Transverse colon (tissue), 4 donors: Measurements from ENCODE around the gene FIP1L1. TPM values are rescaled to one million over a fixed set of nuclear protein-coding genes. Genes with fewer than 3 reads are reported as not detected.
A peak's percentile ranks its signal among the peaks of the same experiment; 100 is the strongest.

ENCODE experiments used
- DNase-seq: peaks from one replicate; pipeline ENCODE4 v3.0.0-alpha.2; 2019
- H3K27ac ChIP-seq, 4 donors: fragments of 200-600 bp; sonication (generic); 2 replicates each; pipeline ENCODE4 v1.5.1; 2016 to 2018; ENCODE audit warnings: inconsistent platforms in 4 of 4
- H3K27me3 ChIP-seq: fragments of 200-600 bp; sonication (generic); 2 replicates; pipeline ENCODE4 v1.5.1; 2017; ENCODE audit warnings: inconsistent platforms
- H3K36me3 ChIP-seq, 4 donors: fragments of 200-600 bp; sonication (generic); 2 replicates each; pipeline ENCODE4 v1.5.1; 2017 to 2019; ENCODE audit warnings: inconsistent platforms in 4 of 4
- H3K4me1 ChIP-seq, 4 donors: fragments of 200-600 bp; sonication (generic); 2 replicates each; pipeline ENCODE4 v1.5.1; 2017 to 2020; ENCODE audit warnings: inconsistent platforms in 4 of 4
- H3K4me3 ChIP-seq, 4 donors: fragments of 200-600 bp; sonication (generic); 1 replicate in 1 of 4; 2 replicates in 3 of 4; pipeline versions ENCODE4 v1.5.1 to v1.6.1; 2017 to 2019; ENCODE audit warnings: inconsistent platforms in 4 of 4
- H3K9me3 ChIP-seq, 2 donors: fragments of 200-600 bp; sonication (generic); 2 replicates each; pipeline ENCODE4 v1.5.1; 2017 to 2019; ENCODE audit warnings: inconsistent platforms in 2 of 2
- EP300 ChIP-seq: sonication (generic); formaldehyde crosslinking; IDR thresholded peaks from one replicate; pipeline ENCODE4 v1.6.1; 2017; ENCODE audit warnings: antibody characterized with exemption, low read depth
- POLR2A ChIP-seq: fragments of 450-650 bp; IDR thresholded peaks from one replicate; pipeline ENCODE4 v1.6.1; 2016; ENCODE audit warnings: antibody characterized with exemption, mild to moderate bottlenecking, moderate library complexity
- POLR2AphosphoS5 ChIP-seq, 3 donors: sonication (generic); formaldehyde crosslinking; IDR thresholded peaks; one replicate each; pipeline ENCODE4 v1.6.1; 2016; ENCODE audit warnings: antibody characterized with exemption in 3 of 3
- WGBS, 2 donors: methylation state at CpG; one replicate each; pipeline ENCODE4 v1.1.5; 2018; ENCODE audit warnings: low coverage in 1 of 2; 5-methylcytosine and 5-hydroxymethylcytosine counted together
- in situ Hi-C, 4 donors: fragments of 200-750 bp; cut with MboI; loops; one replicate each; pipeline versions ENCODE4 v1.15.0 to v1.15.1; 2017; ENCODE audit warnings: low sequenced_read_pairs in 3 of 4, low pct_ligation_motif_present in 1 of 4, low pct_unique_long_range_greater_than_20kb in 1 of 4
- intact Hi-C: fragments of 100-400 bp; cut with DNase I; formaldehyde crosslinking; loops from one replicate; pipeline ENCODE4 v1.15.1; 2023; ENCODE audit warnings: low total_unique reads
- total RNA-seq, 4 donors: library from RNA; depleted of rRNA; stranded (reverse); fragments of >200 nt; gene quantifications; one replicate each; pipeline ENCODE4 v1.1.0, GENCODE V29; 2016
- TF ChIP-seq, protein P1 (sequence below), 5 experiments: fragments of 200-600 bp in 3 of 5; fragments of 450-650 bp in 2 of 5; sonication (generic) in 3 of 5; IDR thresholded peaks; 1 replicate in 2 of 5; 2 replicates in 3 of 5; pipeline ENCODE4 v1.5.1; 2016 to 2017; ENCODE audit warnings: antibody characterized with exemption in 5 of 5, inconsistent platforms in 3 of 5, mild to moderate bottlenecking in 2 of 5, moderate library complexity in 1 of 5

The FIP1L1 gene
- total RNA-seq, 4 donors from 2014 or later: 20.6 to 97.5 (median 43.9) TPM

DNA sequence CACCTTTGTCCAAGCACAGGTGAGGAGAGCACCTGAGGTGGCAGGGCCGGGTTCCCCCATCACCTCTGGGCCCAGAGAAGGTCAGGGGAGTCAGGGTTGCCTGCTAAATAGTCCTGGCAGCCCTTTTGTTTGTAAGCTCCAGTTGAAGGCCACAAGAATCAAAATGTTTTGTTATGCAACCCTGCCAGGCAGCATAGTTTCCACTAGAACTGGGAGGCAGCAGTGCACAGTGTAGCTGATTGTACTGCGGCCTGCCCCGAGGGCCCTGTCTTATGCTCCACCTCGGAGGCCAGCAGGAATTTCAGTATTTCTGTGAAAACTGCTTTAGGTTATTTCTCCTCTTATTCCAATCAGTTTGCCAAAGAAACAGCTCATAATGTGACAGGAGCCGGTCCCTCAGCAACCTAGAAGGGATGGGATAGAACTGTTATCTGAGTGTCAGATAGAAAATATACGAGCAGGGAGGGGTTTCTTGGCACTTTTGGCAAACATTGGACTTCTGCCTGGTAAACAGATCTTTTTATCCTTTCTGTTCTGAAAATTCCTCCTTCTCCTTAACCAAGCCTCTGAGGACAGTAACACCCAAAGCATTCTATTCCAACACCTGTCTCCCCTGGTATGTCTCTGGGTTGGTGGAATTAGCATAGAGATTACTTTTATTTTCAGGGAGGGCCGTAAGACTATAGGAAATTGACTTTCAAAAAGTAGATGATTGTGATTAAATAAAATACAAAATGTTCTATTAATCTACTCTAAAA is 120.2 kb downstream of the FIP1L1 start:
- no peaks in the 10 kb centered on the region for H3K36me3 ChIP-seq
- no peak for TF ChIP-seq EP300
- TF ChIP-seq, protein P1, sequence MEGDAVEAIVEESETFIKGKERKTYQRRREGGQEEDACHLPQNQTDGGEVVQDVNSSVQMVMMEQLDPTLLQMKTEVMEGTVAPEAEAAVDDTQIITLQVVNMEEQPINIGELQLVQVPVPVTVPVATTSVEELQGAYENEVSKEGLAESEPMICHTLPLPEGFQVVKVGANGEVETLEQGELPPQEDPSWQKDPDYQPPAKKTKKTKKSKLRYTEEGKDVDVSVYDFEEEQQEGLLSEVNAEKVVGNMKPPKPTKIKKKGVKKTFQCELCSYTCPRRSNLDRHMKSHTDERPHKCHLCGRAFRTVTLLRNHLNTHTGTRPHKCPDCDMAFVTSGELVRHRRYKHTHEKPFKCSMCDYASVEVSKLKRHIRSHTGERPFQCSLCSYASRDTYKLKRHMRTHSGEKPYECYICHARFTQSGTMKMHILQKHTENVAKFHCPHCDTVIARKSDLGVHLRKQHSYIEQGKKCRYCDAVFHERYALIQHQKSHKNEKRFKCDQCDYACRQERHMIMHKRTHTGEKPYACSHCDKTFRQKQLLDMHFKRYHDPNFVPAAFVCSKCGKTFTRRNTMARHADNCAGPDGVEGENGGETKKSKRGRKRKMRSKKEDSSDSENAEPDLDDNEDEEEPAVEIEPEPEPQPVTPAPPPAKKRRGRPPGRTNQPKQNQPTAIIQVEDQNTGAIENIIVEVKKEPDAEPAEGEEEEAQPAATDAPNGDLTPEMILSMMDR (IDR thresholded peaks at IDR 0.05): no peak
- TF ChIP-seq POLR2AphosphoS5 (IDR thresholded peaks at IDR 0.05): no peak
- TF ChIP-seq POLR2A: no peak
- in situ Hi-C loops (loop anchor here in 2 of 4 donors (25.0 kb wide), 4 partner anchors 110 to 715 kb away; partner anchors contain the start of gene FIP1L1 (in 1 of the 2)), intact Hi-C loops (no loop called here)
- H3K9me3 ChIP-seq: no peaks in the 10 kb centered on the region
- H3K4me1 ChIP-seq: no peaks in the 10 kb centered on the region
- H3K27me3 ChIP-seq: no peaks in the 10 kb centered on the region
- peak overlapping the region in 2 of 4 donors; percentile 16 to 48 for H3K27ac ChIP-seq
- WGBS, 2 donors: 72% methylated on average over 4 to 7 of the region's 7 CpGs
- H3K4me3 ChIP-seq: no peak overlapping the region
- DNase-seq: no peak

- Histone ChIP-seq H3K27me3 (no peaks in the 10 kb centered on the region), H3K4me3 (no peak overlapping the region), H3K27ac (no peak overlapping the region), H3K4me1 (no peaks in the 10 kb centered on the region), H3K36me3 (no peaks in the 10 kb centered on the region), H3K9me3 (no peaks in the 10 kb centered on the region)
- TF ChIP-seq, protein P1 (IDR thresholded peaks at IDR 0.05): no peak
- no peak for TF ChIP-seq EP300
- no peak for TF ChIP-seq POLR2AphosphoS5 (IDR thresholded peaks at IDR 0.05)
- TF ChIP-seq POLR2A: no peak
- WGBS, 2 donors: 79% methylated on average over 2 of the region's 2 CpGs; no CpG with 5 or more reads in 1 of the 2 donors
- in situ Hi-C loops: loop anchor here in 2 of 4 donors (25.0 kb wide), 4 partner anchors 111 to 714 kb away; partner anchors contain the start of gene FIP1L1 (in 1 of the 2)
- intact Hi-C loops: no loop called here
- no peak for DNase-seq
Measured at GRCh38 chr4:53498706-53499105, 121.3 kb downstream of the FIP1L1 start.

DNA sequence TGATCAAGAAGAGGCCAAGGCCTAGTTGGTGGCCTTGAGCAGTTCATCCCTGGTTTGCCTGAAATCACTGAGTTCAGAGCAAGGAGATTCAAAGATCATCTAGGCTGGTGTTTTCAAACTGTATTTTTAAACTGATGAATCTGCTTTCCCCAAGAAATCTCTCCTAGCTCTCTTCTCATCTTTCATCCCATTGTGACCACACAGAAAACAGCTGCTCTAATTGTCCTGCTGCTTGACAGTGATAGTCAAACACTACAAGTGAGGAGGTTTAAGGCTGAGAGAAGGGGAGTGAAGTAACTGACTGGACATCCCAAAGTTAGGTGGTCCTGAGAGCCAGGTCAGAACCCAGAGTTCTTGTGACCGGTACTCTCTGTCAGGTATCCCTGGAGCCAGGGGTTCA is 122.3 kb downstream of the FIP1L1 start:
- intact Hi-C loops: no loop called here
- no peak overlapping the region for H3K27ac ChIP-seq
- H3K4me1 ChIP-seq: no peaks in the 10 kb centered on the region
- in situ Hi-C loops: loop anchor here in 2 of 4 donors (25.0 kb wide), 4 partner anchors 112 to 713 kb away; partner anchors contain the start of gene FIP1L1 (in 1 of the 2)
- H3K9me3 ChIP-seq: no peaks in the 10 kb centered on the region
- H3K36me3 ChIP-seq: no peaks in the 10 kb centered on the region
- TF ChIP-seq, protein P1 (IDR thresholded peaks at IDR 0.05): no peak
- TF ChIP-seq POLR2AphosphoS5 (IDR thresholded peaks at IDR 0.05) (no peak), EP300 (no peak), POLR2A (no peak)
- H3K4me3 ChIP-seq: no peak overlapping the region
- DNase-seq: no peak
- H3K27me3 ChIP-seq: no peaks in the 10 kb centered on the region
- 95 to 100% methylated on average over 1 of the region's 1 CpG for WGBS, 2 donors

DNA sequence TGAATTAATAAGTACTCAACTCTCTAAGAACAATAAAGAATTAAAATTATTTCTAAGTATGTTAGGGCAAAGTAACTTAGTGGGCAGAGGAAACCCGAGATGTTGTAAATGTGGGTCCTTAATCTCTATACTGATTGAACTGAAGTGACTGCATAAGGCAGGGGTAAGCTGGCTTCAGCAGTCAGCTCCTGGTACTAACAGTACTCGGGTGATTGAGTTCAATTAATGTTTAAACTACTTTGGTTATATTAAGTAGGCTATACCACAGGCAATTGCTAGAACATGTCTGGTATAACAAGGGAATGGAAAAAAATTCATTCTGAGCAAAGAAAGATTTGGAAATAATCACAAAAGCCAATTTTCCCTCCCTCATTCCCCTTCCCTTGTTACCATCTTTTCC is 123.1 kb downstream of the FIP1L1 start:
- no peaks in the 10 kb centered on the region for H3K36me3 ChIP-seq
- no peaks in the 10 kb centered on the region for H3K27me3 ChIP-seq
- DNase-seq: no peak
- whole genome bisulfite sequencing, 2 donors: 86 to 95% methylated on average over 2 of the region's 2 CpGs
- no peak overlapping the region for H3K4me3 ChIP-seq
- in situ Hi-C loops (no loop called here), intact Hi-C loops (no loop called here)
- TF ChIP-seq POLR2A (no peak), POLR2AphosphoS5 (IDR thresholded peaks at IDR 0.05) (no peak), EP300 (no peak)
- TF ChIP-seq, protein P1 (IDR thresholded peaks at IDR 0.05): no peak
- no peak overlapping the region for H3K27ac ChIP-seq
- H3K9me3 ChIP-seq: no peaks in the 10 kb centered on the region
- H3K4me1 ChIP-seq: no peaks in the 10 kb centered on the region
